Natural killer cell treated with Interleukin-12 subunit alpha and Interleukin-12 subunit beta and Interleukin-15 and Interleukin-18, amount 100 ng/mL, for 72 hours (primary cell): Measurements from ENCODE around the gene BPIFB1. TPM values are rescaled to one million over a fixed set of nuclear protein-coding genes. Genes with fewer than 3 reads are reported as not detected.

Experiments used
- total RNA-seq, 2 donors: library from RNA; stranded (reverse); gene quantifications; one replicate each; pipeline ENCODE4 v1.2.3, GENCODE V29; 2022

BPIFB1 gene
- total RNA-seq, 2 donors from 2014 or later: not detected

Other genes starting within 250 kb of the BPIFB1 start
- gene BPIFB3, start 229.3 kb upstream of the BPIFB1 start, total RNA-seq: not detected
- gene BPIFB4, start 203.6 kb upstream of the BPIFB1 start, total RNA-seq: not detected
- not detected for gene BPIFA2, start 115.1 kb upstream of the BPIFB1 start, total RNA-seq
- gene BPIFA3, start 65.9 kb upstream of the BPIFB1 start, total RNA-seq: not detected
- not detected for gene BPIFA1, start 47.2 kb upstream of the BPIFB1 start, total RNA-seq
- 10 to 100 TPM; 37.1 to 59.6 TPM for gene CDK5RAP1, start 118.3 kb downstream of the BPIFB1 start, total RNA-seq
- 1 to 10 TPM; 1.1 to 1.5 TPM for gene SNTA1, start 160.5 kb downstream of the BPIFB1 start, total RNA-seq
- 10 to 100 TPM; 11.6 to 12.2 TPM for gene CBFA2T2, start 206.9 kb downstream of the BPIFB1 start, total RNA-seq